Left hindlimb (tissue), 1 donor: ENCODE results near the gene DCAF4.

Experiments used
- DNase-seq: peaks from one replicate; pipeline ENCODE4 v3.0.0-alpha.2; 2018

Gene DCAF4

DNA sequence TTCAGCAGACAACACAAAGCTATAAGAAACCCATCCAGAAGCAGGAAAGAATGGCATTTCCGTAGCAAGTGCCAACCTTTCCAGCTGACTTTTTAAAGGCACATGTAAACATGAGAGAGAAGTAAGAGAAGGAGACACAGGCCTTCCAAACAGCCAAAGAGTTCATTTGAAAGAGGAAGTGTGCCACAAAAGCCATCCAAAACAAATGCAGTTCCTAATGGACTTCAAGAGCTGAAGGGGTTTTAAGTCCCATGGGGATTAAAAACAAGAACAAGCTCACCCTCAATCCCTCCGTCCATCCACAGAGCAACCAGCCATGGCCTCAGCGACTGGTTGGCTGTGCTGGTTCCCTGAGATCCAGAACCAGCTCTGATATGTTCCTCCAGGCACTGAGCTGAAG is 27.8 kb upstream of the DCAF4 start:
- DNase-seq: no peak

DNA sequence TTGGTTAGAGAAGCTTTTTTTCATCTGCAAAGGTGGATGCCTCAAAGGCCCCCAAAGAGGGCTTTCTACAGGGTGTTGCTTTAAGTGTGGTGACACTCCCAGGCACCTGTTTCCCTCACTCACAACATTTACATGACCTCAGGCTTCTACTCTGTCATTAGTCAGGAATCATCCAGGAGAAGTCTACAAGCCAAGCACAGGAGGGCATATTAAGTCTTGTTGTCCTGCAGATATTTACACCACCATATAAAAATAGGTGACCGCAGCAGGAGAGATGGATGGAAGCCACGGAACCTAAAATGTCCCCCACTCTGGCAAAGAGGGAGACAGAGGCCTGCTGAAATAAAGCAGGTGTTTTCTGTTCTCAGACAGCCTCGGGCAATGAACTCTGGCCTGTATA is 24.9 kb upstream of the DCAF4 start:
- no peak for DNase-seq

DNA sequence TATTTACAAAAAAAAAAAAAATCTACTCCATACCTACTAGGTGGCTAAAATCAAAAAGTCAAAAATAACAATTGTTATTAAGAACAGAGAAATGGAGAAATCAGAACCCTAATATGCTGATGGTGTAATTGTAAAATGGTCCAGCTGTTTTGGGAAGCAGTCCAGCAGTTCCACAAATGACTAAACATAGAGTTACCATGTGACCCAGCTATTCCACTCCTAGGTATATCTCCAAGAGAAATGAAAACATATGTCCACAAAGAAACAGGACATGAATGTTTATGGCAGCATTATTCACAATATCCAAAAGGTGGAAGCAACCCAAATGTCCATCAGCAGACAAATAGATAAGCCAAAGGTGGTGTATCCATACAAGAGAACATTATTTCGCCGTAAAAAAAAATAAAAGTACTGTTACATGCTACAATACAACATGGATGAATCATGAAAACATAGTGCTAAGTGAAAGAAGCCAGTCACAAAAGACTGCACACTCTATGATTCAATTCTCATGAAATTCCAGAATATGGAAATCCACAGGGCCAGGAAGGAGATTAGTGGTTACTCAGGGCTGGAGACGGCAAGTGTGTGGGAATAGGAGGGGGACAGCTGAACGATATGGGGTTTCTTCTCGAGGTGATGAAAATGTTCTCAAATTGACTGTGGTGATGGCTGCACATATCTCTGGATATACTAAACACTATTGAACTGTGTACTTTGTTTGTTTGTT is 23.3 kb upstream of the DCAF4 start:
- DNase-seq: no peak

DNA sequence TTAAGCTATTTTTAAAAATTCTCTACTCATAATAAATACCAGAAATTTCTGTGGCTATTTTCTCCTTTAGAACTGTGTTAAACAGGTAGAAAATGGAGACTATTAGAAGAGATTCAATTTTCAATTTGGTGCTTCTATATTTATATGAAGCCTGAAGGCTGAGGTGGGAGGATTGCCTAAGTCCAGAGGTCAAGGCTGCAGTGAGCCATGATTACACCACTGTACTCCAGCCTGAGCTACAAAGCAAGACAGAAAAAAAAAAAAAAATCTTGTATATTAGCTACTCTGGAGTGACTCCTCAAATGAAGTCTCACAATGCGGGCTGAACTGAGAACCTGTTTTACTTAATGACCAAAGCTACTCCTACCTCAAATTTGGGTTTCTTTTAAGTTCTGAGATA is 22.5 kb upstream of the DCAF4 start:
- DNase-seq: no peak

DNA sequence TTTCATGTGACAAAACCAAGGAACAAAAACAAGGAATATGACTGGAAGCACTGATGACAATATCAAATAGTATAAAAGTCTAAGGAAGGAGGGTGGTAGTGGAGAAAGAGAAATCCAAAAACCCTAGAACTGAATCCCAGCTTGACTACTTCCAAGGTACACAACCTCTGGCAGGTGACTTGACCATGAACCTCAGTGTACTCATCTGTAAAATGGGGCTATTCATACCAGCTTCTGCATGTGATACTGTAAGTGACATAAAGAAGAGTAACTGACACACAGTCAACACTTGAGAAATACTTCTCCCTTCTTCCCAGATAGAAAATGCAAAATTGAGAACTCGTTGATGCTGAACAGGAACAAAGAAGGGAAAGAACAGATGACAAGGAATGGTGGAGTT is 22.0 kb upstream of the DCAF4 start:
- no peak for DNase-seq

DNA sequence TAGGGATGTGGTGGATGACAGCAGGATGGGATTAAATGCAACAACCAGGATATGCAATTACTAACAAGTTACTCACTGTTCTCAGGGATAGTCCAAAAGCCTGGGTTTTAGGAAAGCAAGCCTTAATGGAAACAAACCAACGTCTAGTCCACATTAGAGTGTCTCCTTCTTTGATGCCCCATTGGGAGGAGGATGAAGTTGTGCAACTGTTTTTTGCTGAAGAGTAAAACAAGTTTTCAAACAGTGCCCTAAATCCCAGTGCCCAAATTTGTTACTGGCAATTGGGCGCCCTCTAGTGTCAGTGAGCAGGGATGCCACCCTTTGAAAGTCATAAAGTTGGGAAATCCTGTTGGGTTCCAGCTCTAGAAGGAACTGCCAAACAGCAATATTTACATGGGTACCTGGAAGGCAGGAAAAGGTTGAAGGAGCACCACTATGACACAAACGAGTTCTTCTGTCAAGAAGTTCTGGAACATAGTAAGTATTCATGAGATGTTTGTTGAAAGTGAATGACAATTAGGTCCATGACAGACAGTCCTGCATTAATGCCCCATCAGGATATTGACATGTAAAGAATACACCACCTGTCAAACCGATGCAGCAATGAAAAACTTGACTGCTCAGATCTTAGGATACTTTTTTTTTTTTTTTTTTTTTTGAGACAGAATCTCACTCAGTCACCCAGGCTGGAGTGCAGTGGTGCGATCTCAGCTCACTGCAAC is 21.3 kb upstream of the DCAF4 start:
- DNase-seq: no peak

DNA sequence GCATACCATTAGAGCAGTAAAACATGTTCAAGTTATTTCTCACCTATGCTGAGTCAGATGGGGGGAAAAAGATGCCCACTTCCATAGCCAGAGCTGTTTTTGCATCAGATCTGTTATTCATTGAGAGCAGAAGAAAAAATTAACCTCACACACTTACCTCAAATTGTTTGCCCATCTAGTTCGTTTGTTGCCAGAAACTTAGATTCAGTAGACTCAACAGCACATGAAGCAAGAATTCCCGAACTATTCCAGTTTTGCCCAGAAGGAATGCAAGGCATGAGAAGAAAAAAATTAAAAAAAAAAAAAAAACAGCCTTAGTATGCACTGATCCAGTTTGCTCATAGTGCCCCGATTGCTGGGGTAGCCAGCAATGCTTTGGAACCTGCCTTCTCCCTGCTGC is 19.9 kb upstream of the DCAF4 start:
- DNase-seq: no peak

DNA sequence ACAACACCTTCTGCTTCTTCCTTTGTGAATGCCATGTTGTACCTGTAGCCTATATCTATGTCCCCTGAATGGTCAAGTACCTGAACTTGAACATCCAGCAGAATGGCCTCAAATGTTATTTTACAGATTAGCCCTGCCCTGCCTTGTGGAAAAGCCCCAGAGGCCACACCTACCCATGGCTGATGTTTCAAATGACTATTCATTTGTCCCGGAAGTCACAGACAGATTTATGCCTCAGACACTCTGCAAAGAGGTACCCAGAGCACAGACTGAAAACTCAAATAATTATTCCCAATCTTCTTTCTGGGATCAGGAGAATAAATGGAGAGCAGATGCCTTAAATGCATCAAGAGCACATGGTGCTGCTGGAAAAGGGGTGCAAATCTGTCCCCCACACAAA is 19.4 kb upstream of the DCAF4 start:
- no peak for DNase-seq

DNA sequence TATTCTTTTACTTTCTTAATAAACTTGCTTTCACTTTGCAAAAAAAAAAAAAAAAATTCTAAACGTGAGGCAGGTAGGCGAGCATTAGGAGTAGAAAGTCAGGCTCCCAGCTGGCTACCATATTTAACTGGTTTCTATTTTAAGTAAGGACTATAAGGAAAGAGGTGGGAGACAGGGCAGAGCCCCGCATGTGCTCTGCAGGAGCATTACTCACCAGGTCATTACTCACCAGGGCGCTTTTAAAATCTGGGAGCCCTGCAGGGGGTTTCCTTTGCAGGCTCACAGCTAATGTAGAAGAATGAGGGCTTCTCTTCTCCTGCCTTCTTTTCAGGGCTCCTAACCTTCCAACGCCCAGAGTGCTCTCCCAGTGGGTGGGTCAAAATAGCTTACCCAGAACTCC is 18.4 kb upstream of the DCAF4 start:
- DNase-seq: no peak

DNA sequence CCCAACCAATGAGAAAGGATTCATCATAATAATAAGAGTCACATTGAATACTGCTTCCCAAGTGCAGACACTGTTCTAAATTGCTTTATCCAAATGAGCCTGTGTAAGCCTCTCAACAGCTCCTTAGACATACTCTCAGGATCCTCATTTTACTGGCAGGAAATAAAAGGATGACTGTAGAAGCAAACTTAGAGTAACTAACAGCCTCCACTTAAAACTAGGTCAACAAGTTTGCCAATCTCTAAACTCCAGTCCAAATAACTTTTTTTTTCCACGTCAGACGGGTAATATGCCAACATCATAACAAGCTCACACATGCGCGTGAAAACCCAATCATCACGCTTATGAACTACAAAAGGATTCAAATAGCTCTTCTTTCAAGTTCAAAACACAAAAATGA is 17.1 kb upstream of the DCAF4 start:
- no peak for DNase-seq

DNA sequence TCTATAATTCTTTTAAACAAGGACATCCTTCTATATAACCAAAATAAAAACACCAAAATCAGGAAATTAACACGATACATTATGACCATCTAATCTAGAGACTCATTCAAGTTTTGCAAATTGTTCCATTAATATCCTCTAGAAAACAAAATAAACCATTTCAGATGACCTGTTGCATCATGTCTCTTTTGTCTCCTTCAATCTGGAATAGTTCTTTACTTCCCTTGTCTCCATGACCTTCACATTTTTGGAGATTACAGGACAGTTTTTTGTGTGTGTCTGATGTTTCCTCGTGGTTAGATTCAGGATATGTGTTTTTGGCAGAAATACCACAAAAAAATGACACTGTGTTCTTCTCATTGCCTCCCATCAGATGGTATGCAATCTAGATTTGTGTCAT is 12.5 kb upstream of the DCAF4 start:
- DNase-seq: no peak

DNA sequence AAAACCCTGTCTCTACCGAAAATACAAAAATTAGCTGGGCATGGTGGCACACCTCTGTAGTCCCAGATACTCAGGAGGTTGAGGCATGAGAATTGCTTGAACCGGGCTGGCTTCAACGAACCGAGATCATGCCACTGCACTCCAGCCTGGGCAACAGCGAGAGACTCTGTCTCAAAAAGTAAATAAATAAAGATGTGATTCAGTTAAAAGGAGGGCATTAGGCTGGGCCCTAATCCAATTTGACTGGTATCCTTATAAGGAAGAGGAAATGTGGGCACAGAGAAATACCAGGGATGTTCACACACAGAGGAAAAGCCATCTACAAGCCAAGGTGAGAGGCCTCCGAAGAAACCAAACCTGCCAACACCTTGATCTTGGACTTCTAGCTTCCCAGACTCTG is 10.1 kb upstream of the DCAF4 start:
- DNase-seq: no peak

DNA sequence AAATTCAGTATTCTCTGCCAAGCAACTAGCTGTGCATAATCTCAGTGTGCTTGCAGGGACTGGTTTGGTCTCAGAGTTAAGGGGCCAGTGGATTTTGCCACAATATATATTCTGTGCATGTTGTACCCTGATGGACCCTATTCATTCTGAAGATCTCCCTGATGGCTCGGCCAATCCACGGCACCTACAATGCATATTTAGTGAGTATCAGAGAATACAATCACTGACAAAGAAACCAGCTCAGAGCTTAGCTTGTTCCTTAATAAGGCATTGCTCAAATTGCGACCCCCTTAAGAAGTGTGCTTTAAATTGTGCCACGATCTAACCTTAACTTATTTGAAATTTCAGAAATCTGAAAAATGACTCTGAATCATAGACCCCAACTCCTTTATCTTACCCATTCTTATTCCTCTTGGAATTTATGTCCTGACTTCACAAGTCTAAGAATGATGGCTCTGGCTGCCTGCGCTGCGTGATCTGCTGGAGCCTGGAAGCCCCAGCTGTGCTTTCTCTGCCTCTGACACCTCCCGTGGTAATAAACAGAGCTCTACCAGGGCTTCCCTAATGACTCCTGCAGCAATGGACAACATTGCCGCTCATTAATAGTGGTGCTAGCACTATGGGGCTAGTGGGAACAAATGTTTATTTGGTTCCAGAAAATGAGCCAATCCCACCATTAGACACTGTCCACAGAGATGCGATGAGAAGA is 9.0 kb upstream of the DCAF4 start:
- DNase-seq: no peak

DNA sequence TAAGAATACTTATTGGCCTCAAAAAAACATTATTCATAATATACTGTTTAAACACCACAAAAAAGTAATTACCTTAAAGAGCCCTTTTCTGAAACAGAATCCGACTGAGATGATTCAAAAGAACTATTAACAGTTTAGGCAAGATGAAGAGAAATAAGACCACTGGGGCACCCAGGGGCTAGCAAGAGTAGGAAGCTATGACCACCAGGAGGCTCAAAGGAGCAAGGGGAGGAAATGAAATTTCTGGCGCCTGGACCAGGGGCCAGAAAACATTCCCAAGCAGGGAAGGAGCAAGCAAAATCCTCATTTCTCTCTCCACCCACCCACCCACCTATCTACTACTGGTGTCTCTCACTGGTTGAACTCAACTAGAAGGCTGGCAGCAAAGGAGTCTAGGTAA is 6.3 kb upstream of the DCAF4 start:
- DNase-seq: no peak

DNA sequence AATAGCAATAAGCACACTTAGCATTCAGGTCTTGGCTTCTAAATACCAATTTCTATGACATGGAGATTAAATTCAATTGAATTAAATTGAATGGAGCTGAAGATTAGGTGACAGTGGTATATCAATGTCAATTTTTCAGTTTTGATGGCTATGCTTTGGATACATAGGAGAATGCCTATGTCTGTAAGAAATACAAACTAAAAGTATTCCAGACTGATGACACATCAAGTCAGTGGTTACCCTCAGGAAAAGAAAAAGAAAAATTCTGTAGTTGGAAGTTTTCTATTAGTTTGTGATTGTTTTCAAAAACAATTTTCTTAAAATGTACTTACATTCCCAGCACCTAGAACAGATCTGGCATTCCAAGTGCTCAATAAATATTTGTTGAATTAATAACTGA is 4.9 kb upstream of the DCAF4 start:
- DNase-seq: no peak

DNA sequence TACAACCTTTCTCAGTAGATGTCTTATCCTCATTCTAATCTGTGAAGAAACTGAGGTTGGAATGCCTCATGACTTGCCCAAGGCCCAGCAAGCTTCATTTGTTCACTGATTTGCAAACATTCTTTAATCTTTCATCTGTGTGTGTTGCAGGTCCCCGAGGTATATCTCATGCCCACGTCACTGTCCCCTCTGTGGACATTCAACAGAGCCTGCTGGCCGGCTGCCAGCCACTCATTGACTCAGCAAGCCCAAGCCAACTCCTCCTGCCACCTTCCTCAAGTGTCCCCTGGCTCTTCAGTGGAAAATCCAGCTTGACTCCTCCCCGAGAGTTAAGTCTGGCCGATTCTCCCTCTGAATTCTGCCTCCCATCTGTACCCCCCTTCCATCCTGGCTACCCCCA is 1.9 kb upstream of the DCAF4 start:
- no peak for DNase-seq

DNA sequence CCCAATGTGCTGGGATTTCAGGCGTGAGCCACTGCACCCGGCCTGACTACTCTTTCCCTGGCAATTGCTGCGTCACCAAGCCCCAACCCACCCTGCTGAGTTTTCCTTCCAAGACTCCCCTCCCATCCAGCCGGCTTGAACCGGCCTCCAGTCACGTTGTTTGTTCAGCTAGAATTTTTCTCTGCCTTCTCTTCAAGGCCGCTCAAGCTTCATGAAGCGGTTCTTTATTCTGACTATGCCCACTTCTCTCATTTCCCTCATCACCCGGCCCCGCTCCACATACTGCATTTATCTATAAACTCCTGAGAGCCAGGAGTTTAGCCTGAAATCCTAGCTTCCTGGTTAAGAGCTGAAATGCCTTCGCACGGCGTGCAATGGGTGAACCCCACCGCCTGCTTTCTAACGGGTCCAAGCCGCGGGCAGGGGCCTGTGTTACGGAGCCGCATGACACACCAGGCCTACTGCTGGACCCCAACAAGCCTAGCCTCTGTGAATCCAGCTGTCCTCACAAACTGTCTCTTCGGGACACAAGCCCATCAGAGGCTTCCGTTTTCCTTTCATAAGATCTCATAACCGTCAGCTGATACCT is 999 bp upstream of the DCAF4 start:
- no peak for DNase-seq

DNA sequence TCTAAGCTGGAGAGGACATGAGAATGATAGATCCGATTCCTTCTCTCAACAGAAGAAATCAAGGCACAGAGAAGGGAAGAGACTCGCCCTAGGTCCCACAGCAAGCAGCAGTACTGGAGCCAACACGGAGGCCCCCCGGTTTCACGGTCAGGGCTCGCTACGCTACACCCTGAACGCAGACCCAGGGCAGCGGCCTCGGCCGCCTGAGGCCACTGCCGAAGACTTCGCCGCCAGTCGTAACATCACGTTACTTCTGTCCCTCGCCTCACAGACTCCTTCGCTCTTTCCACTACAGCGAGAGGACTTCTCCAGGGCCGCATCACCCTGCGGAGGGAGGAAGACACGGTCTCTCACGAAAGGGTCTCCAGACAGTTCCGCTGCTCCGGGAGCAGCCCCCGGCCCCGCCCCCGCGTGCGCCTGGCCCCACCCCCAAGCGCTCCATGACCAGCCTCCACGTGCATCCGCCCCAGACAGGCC is 411 bp upstream of the DCAF4 start:
- DNase-seq: no peak

DNA sequence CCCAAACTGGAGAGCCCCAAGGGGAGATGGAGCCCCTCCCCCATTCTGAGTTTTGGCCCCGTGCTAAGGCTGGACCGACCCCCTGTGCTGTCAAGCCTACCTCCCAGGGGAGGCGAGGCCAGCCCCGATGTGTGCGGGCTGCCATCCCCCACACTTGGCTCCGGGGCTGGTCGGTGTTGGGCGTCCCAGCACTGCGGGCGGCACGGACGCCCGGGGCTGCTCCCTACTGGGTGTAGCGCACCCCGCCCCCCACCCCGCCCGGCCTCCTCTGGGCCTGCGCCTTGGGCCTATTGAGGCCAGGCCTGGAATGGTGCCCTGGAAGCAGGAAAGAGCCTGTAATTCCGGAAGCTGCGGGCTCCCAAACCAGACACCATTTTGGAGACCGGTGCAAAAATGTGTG is 2.6 kb downstream of the DCAF4 start:
- no peak for DNase-seq

DNA sequence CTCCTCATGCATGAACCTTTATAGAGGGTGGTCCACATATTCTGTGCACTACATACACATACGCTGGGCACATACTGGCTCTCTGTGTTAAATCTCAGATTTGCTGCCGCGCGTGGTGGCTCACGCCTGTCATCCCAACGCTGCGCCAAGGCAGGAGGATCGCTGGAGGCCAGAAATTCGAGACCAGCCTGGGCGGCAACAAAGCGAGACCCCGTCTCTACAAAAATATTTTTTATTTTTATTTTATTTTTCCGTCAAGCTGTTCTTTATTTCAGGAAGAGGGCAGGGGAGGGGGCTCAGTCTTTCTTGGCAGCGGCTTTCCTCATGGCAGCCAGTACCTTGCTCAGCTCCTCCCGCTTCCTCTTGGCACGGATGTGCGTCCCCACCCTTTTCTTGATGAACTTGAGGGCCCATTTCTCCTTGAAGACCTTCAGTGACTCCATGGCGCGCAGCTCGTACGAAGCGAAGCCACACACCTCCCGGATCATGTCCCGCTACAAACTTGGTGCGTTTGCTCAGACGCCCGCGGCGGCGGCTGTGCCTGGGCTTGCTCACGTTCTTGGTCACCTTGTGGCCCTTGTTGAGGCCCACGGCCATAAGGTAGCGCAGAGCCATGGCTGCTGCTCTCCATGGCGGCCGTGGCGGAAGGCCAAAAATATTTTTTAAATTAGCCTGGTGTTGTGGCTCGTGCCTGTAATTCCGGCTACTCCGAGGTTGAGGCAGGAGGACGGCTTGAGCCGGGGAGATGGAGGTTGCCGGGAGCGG is 3.2 kb downstream of the DCAF4 start:
- DNase-seq: no peak

DNA sequence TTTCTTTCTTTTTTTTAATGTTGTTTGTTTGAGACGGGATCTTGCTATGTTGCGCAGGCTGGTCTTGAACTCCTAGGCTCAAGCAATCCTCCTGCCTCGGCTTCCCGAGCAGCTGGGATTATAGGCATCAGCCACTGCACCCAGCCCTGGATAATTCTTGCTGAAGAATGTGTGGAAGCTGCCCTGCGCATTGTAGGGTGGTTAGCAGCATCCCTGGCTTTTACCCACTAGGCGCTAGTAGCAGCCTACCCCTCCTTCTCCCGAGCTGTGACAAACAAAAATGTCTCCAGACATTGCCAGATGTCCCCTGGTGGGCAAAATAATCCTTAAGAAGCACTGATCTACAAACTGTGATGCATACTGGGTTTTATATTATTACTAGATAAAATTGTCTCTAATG is 6.6 kb downstream of the DCAF4 start:
- no peak for DNase-seq

DNA sequence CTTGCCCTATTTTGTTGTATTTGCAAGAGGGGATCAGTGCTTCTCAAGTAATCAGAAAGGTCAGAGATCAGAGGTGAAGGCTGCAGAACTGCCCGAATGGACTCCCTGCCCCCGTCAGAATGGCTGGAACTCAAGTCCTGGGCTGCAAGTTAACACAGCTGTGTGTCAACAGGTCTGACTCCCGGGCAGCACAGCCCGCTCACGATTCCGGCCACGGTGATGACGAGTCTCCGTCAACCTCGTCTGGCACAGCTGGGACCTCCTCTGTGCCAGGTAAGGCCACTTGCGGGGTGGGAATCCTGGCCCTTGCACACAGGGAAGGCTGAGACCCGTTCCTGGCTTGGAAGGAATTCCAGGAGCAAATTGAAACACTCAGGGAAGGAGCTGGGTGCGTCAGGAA is 13.4 kb downstream of the DCAF4 start:
- DNase-seq: no peak
